H1 (cell line): ENCODE data around the gene HMGN1. TPM values are rescaled to one million over a fixed set of nuclear protein-coding genes. Genes with fewer than 3 reads are reported as not detected.

ENCODE experiments used
- EP300 ChIP-seq, 2 experiments: IDR thresholded peaks; 1 replicate in 1 of 2; 2 replicates in 1 of 2; pipeline ENCODE4 v1.6.1; 2011 to 2012; ENCODE audit warnings: low read depth in 2 of 2, low read length in 2 of 2, mild to moderate bottlenecking in 2 of 2, borderline replicate concordance in 1 of 2, inconsistent platforms in 1 of 2, moderate library complexity in 1 of 2
- HDAC6 ChIP-seq: IDR thresholded peaks from one replicate; pipeline ENCODE4 v1.7.1; 2012; ENCODE audit warnings: low read depth, mild to moderate bottlenecking, inconsistent platforms, low read length, moderate library complexity
- NANOG ChIP-seq: IDR thresholded peaks from 2 replicates; pipeline ENCODE4 v1.6.1; 2011; ENCODE audit warnings: low read length, low read depth, mild to moderate bottlenecking, inconsistent platforms; ENCODE audit not compliant: insufficient read depth, poor library complexity, severe bottlenecking
- RXRA ChIP-seq: IDR thresholded peaks from 2 replicates; pipeline ENCODE4 v1.6.1; 2011; ENCODE audit warnings: low read depth, mild to moderate bottlenecking, low read length, moderate library complexity; ENCODE audit not compliant: insufficient read depth
- SRF ChIP-seq: IDR thresholded peaks from 2 replicates; pipeline ENCODE4 v1.6.1; 2011; ENCODE audit warnings: mild to moderate bottlenecking, low read depth, low read length, moderate library complexity
- polyA plus RNA-seq, 7 experiments: library from polyadenylated mRNA; depleted of rRNA in 3 of 7; stranded (reverse) in 5 of 7; unstranded in 2 of 7; fragments of >200 nt in 5 of 7; fragments of 200-250 nt in 2 of 7; gene quantifications; 1 replicate in 5 of 7; 2 replicates in 1 of 7; 4 replicates in 1 of 7; pipeline versions ENCODE4 v1.2.1 to v1.2.3, GENCODE V29; 2011 to 2013; ENCODE audit warnings: missing spikeins in 2 of 7, mixed read lengths in 2 of 7
- total RNA-seq: library from RNA; stranded (reverse); fragmentation: NEBNext Ultra II Directional; extraction: Animal tissue kit (Norgen Biotek cat#: 25700); gene quantifications from 2 replicates; pipeline ENCODE4 v1.2.1, GENCODE V29; 2021
- TF ChIP-seq, protein P1 (sequence below): fragments of 300-600 bp; sonication (generic); IDR thresholded peaks from 2 replicates; pipeline ENCODE4 v1.7.1; 2012; ENCODE audit warnings: low read length, moderate library complexity, mild to moderate bottlenecking, inconsistent platforms; ENCODE audit not compliant: insufficient replicate concordance

HMGN1 gene
- total and polyA plus RNA-seq, 2 of the 8 experiments (the other 6 are each of a cell fraction or from before 2014, with no cell fraction given) = 279 to 505 TPM

GRCh38 chr21:39347537-39347936 is 1.4 kb downstream of the HMGN1 start (continued):
- TF ChIP-seq, protein P1, sequence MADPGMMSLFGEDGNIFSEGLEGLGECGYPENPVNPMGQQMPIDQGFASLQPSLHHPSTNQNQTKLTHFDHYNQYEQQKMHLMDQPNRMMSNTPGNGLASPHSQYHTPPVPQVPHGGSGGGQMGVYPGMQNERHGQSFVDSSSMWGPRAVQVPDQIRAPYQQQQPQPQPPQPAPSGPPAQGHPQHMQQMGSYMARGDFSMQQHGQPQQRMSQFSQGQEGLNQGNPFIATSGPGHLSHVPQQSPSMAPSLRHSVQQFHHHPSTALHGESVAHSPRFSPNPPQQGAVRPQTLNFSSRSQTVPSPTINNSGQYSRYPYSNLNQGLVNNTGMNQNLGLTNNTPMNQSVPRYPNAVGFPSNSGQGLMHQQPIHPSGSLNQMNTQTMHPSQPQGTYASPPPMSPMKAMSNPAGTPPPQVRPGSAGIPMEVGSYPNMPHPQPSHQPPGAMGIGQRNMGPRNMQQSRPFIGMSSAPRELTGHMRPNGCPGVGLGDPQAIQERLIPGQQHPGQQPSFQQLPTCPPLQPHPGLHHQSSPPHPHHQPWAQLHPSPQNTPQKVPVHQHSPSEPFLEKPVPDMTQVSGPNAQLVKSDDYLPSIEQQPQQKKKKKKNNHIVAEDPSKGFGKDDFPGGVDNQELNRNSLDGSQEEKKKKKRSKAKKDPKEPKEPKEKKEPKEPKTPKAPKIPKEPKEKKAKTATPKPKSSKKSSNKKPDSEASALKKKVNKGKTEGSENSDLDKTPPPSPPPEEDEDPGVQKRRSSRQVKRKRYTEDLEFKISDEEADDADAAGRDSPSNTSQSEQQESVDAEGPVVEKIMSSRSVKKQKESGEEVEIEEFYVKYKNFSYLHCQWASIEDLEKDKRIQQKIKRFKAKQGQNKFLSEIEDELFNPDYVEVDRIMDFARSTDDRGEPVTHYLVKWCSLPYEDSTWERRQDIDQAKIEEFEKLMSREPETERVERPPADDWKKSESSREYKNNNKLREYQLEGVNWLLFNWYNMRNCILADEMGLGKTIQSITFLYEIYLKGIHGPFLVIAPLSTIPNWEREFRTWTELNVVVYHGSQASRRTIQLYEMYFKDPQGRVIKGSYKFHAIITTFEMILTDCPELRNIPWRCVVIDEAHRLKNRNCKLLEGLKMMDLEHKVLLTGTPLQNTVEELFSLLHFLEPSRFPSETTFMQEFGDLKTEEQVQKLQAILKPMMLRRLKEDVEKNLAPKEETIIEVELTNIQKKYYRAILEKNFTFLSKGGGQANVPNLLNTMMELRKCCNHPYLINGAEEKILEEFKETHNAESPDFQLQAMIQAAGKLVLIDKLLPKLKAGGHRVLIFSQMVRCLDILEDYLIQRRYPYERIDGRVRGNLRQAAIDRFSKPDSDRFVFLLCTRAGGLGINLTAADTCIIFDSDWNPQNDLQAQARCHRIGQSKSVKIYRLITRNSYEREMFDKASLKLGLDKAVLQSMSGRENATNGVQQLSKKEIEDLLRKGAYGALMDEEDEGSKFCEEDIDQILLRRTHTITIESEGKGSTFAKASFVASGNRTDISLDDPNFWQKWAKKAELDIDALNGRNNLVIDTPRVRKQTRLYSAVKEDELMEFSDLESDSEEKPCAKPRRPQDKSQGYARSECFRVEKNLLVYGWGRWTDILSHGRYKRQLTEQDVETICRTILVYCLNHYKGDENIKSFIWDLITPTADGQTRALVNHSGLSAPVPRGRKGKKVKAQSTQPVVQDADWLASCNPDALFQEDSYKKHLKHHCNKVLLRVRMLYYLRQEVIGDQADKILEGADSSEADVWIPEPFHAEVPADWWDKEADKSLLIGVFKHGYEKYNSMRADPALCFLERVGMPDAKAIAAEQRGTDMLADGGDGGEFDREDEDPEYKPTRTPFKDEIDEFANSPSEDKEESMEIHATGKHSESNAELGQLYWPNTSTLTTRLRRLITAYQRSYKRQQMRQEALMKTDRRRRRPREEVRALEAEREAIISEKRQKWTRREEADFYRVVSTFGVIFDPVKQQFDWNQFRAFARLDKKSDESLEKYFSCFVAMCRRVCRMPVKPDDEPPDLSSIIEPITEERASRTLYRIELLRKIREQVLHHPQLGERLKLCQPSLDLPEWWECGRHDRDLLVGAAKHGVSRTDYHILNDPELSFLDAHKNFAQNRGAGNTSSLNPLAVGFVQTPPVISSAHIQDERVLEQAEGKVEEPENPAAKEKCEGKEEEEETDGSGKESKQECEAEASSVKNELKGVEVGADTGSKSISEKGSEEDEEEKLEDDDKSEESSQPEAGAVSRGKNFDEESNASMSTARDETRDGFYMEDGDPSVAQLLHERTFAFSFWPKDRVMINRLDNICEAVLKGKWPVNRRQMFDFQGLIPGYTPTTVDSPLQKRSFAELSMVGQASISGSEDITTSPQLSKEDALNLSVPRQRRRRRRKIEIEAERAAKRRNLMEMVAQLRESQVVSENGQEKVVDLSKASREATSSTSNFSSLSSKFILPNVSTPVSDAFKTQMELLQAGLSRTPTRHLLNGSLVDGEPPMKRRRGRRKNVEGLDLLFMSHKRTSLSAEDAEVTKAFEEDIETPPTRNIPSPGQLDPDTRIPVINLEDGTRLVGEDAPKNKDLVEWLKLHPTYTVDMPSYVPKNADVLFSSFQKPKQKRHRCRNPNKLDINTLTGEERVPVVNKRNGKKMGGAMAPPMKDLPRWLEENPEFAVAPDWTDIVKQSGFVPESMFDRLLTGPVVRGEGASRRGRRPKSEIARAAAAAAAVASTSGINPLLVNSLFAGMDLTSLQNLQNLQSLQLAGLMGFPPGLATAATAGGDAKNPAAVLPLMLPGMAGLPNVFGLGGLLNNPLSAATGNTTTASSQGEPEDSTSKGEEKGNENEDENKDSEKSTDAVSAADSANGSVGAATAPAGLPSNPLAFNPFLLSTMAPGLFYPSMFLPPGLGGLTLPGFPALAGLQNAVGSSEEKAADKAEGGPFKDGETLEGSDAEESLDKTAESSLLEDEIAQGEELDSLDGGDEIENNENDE = no peak
- TF ChIP-seq EP300 (IDR thresholded peaks at IDR 0.05; ENCODE audit: borderline replicate concordance in 1 of 2, low read depth in 2 of 2, low read length in 2 of 2) = no peak
- TF ChIP-seq SRF = no peak
- TF ChIP-seq HDAC6 = no peak
- TF ChIP-seq NANOG = no peak
- TF ChIP-seq RXRA = no peak
